Activated B cell treated with CpG ODN at 0.5 μM for 24 hours (primary cell): ENCODE results near the gene APAF1. TPM values are rescaled to one million over a fixed set of nuclear protein-coding genes. Genes with fewer than 3 reads are reported as not detected.
A peak's percentile ranks its signal among the peaks of the same experiment; 100 is the strongest.
"Not testable (repeated sequence)": the region's sequence is repeated elsewhere in the genome, so short reads cannot be mapped to it uniquely, and the experiment has no call there.

ENCODE experiments used
- ATAC-seq: fragments of 200-7000 bp; cut with Tn5 transposase; one replicate; pipeline ENCODE4 v1.10.0; 2021; ENCODE audit warnings: low read depth, mild to moderate bottlenecking, moderate library complexity
- CTCF ChIA-PET: fragments of 350-600 bp; sonication (Branson Sonifier 250); formaldehyde crosslinking; loops from one replicate; lab custom pipeline; 2021; ENCODE audit warnings: antibody characterized with exemption; lab: Charles Lee
- POLR2A ChIA-PET: fragments of 350-600 bp; sonication (Branson Sonifier 250); formaldehyde crosslinking; loops from one replicate; lab custom pipeline; 2021; ENCODE audit warnings: antibody characterized with exemption; lab: Charles Lee
- DNase-seq: peaks from one replicate; pipeline ENCODE4 v3.0.0; 2022
- H3K27ac Mint-ChIP-seq: one replicate; pipeline ENCODE4 v1.8.0; 2020; ENCODE audit warnings: mixed read lengths
- H3K27me3 Mint-ChIP-seq: one replicate; pipeline ENCODE4 v1.8.0; 2021; ENCODE audit warnings: mixed read lengths
- H3K36me3 Mint-ChIP-seq: one replicate; pipeline ENCODE4 v1.8.0; 2021; ENCODE audit warnings: low read depth, mixed read lengths
- H3K4me1 Mint-ChIP-seq: one replicate; pipeline ENCODE4 v1.8.0; 2021; ENCODE audit warnings: mixed read lengths
- H3K4me3 Mint-ChIP-seq: one replicate; pipeline ENCODE4 v1.8.0; 2020; ENCODE audit warnings: mild to moderate bottlenecking, mixed read lengths
- H3K9me3 Mint-ChIP-seq: one replicate; pipeline ENCODE4 v1.8.0; 2020; ENCODE audit warnings: mixed read lengths
- intact Hi-C: fragments of 100-400 bp; cut with micrococcal nuclease; formaldehyde crosslinking; loops from one replicate; pipeline ENCODE4 v1.15.1; 2024
- total RNA-seq: library from RNA; stranded (reverse); gene quantifications from 2 replicates; pipeline ENCODE4 v1.2.3, GENCODE V29; 2022
- TF ChIP-seq, protein P1 (sequence below): fragments of 200-600 bp; IDR thresholded peaks from one replicate; pipeline ENCODE4 v1.8.0; 2022; ENCODE audit warnings: antibody characterized with exemption, mild to moderate bottlenecking

The APAF1 gene
- total RNA-seq, 1 donor from 2014 or later: 24.0 TPM

DNA sequence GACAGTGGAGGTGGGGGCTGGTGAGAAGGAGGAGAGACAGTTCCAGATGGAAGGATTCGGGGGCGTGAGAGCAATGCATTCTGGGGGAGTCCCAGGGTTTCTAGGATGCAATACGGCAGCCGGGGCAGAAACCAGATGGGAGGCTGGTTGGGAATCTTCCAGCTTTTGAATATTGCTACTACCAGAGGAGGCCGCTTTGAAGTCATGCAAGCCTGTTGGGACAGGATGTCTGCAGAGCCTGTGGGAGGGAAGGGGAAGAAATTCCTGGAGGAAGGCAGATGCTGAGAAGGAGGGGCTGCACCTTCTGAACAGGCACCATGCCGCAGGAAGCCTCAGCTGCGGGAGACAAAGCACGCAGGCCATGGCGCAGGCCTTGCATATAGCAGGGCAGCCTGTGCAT, 105.4 kb downstream of the APAF1 start:
- intact Hi-C loops: no loop called here
- ChIA-PET CTCF (no interaction called here), POLR2A (no interaction called here)
- DNase-seq (no peak), ATAC-seq (no peak)
- H3K27ac Mint-ChIP-seq: no peak overlapping the region
- H3K27me3 Mint-ChIP-seq: peaks cover 34% of the 10 kb centered on the region
- H3K36me3 Mint-ChIP-seq: no peaks in the 10 kb centered on the region
- no peak overlapping the region for H3K4me3 Mint-ChIP-seq
- H3K4me1 Mint-ChIP-seq: peaks cover 7% of the 10 kb centered on the region
- no peaks in the 10 kb centered on the region for H3K9me3 Mint-ChIP-seq
- TF ChIP-seq, protein P1, sequence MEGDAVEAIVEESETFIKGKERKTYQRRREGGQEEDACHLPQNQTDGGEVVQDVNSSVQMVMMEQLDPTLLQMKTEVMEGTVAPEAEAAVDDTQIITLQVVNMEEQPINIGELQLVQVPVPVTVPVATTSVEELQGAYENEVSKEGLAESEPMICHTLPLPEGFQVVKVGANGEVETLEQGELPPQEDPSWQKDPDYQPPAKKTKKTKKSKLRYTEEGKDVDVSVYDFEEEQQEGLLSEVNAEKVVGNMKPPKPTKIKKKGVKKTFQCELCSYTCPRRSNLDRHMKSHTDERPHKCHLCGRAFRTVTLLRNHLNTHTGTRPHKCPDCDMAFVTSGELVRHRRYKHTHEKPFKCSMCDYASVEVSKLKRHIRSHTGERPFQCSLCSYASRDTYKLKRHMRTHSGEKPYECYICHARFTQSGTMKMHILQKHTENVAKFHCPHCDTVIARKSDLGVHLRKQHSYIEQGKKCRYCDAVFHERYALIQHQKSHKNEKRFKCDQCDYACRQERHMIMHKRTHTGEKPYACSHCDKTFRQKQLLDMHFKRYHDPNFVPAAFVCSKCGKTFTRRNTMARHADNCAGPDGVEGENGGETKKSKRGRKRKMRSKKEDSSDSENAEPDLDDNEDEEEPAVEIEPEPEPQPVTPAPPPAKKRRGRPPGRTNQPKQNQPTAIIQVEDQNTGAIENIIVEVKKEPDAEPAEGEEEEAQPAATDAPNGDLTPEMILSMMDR: no peak

DNA sequence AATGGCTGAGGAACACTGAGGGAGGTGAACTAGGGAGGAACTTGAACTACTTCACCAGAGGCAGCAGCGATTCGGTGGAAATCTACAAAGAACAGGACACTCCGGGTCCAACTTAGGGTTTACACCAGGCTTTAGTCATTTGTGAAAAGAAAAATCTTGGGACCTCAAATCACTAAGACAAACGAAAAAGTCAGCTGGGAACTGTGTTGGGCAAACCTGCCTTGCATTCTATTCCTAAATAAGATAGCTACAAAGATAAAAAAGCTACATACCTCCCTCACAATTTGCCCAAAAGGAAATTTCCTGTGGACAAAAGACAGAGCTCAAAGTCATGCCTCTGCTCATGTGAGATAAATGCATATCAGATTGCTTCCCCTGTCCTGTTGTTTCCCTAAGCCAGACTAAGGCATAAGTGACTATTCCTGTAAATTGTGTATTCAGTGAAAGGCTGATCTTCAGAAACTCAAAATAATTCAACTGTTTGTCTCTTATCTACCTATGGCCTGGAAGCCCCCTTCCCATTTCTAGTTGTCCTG, 106.6 kb downstream of the APAF1 start:
- intact Hi-C loops: no loop called here
- Mint-ChIP-seq H3K4me3 (no peak overlapping the region), H3K27me3 (peaks cover 26% of the 10 kb centered on the region), H3K36me3 (no peaks in the 10 kb centered on the region), H3K4me1 (no peaks in the 10 kb centered on the region), H3K9me3 (no peaks in the 10 kb centered on the region), H3K27ac (no peak overlapping the region)
- POLR2A ChIA-PET: no interaction called here
- TF ChIP-seq, protein P1: no peak
- DNase-seq (no peak), ATAC-seq (no peak)
- CTCF ChIA-PET: no interaction called here

- no peak overlapping the region for H3K4me3 Mint-ChIP-seq
- no peak overlapping the region for H3K27ac Mint-ChIP-seq
- ChIA-PET CTCF (no interaction called here), POLR2A (no interaction called here)
- TF ChIP-seq, protein P1: no peak
- ATAC-seq (no peak), DNase-seq (no peak)
- no peaks in the 10 kb centered on the region for H3K4me1 Mint-ChIP-seq
- H3K27me3 Mint-ChIP-seq: peaks cover 16% of the 10 kb centered on the region
- H3K9me3 Mint-ChIP-seq: no peaks in the 10 kb centered on the region
- no peaks in the 10 kb centered on the region for H3K36me3 Mint-ChIP-seq
- intact Hi-C loops: no loop called here
These were observed 107.6 kb downstream of the APAF1 start for GRCh38 chr12:98752726-98753125.

- Mint-ChIP-seq H3K4me3 (no peak overlapping the region), H3K36me3 (no peaks in the 10 kb centered on the region), H3K9me3 (no peaks in the 10 kb centered on the region), H3K27ac (no peak overlapping the region), H3K27me3 (peaks cover 11% of the 10 kb centered on the region), H3K4me1 (no peaks in the 10 kb centered on the region)
- POLR2A ChIA-PET: no interaction called here
- TF ChIP-seq, protein P1: no peak
- DNase-seq (no peak), ATAC-seq (peak; percentile 61)
- CTCF ChIA-PET: no interaction called here
- intact Hi-C loops: no loop called here
These were observed 109.0 kb downstream of the APAF1 start for GRCh38 chr12:98754095-98754494.

DNA sequence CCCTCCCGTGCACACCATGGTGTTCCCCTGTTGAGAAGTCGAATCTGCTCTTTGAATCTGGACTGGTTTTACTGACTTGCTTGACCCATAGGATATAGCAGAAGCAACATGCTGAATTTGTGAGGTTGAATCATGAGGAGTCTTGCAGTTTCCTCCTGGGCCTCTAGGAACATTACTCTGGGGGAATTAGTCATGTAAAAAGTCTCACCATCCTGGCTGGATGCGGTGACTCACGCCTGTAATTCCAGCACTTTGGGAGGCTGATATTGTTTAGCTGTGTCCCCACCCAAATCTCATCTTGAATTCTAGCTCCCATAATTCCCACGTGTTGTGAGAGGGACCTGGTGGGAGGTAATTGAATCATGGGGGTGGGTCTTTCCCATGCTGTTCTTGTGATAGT, 110.8 kb downstream of the APAF1 start:
- H3K9me3 Mint-ChIP-seq, DNase-seq, H3K27ac Mint-ChIP-seq, H3K4me1 Mint-ChIP-seq, H3K36me3 Mint-ChIP-seq, H3K4me3 Mint-ChIP-seq, CTCF ChIA-PET, H3K27me3 Mint-ChIP-seq, POLR2A ChIA-PET, ATAC-seq, intact Hi-C loops: not testable (repeated sequence)

DNA sequence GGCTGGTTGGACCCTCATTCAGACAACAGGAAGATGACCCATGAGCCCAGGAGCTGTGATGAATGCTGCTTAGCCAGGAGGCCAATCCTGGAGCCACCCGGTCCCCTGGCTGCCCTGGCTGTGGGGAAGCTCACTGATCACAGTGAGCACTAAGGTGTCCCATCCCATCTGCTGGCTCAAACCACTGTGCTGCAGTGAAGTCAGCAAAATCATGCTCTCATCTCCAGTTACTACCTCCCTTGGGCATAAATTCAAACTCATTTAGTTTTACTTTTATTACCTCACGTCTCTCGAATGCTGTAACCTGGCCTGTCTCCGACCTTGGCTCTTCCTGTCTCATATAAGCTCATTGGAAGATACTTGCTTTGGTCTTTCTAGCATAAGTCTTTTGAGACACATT, 112.4 kb downstream of the APAF1 start:
- Mint-ChIP-seq H3K27ac (no peak overlapping the region), H3K27me3 (no peaks in the 10 kb centered on the region), H3K4me3 (no peak overlapping the region), H3K4me1 (no peaks in the 10 kb centered on the region), H3K36me3 (no peaks in the 10 kb centered on the region), H3K9me3 (no peaks in the 10 kb centered on the region)
- CTCF ChIA-PET: no interaction called here
- POLR2A ChIA-PET: no interaction called here
- TF ChIP-seq, protein P1: no peak
- intact Hi-C loops: no loop called here
- ATAC-seq (no peak), DNase-seq (no peak)
